C4-2B (cell line): Measurements from ENCODE around the gene FUBP3.

Experiments used
- H3K27ac ChIP-seq: fragments of 450-650 bp; 2 replicates; pipeline ENCODE4 v1.5.1; 2017
- ZFX ChIP-seq: fragments of 450-650 bp; IDR thresholded peaks from 2 replicates; pipeline ENCODE4 v1.6.1; 2017
- TF ChIP-seq, protein P1 (sequence below): fragments of 450-650 bp; conservative IDR thresholded peaks from 2 replicates; pipeline ENCODE4 v1.5.1; 2017; ENCODE audit warnings: mild to moderate bottlenecking

The FUBP3 gene

DNA sequence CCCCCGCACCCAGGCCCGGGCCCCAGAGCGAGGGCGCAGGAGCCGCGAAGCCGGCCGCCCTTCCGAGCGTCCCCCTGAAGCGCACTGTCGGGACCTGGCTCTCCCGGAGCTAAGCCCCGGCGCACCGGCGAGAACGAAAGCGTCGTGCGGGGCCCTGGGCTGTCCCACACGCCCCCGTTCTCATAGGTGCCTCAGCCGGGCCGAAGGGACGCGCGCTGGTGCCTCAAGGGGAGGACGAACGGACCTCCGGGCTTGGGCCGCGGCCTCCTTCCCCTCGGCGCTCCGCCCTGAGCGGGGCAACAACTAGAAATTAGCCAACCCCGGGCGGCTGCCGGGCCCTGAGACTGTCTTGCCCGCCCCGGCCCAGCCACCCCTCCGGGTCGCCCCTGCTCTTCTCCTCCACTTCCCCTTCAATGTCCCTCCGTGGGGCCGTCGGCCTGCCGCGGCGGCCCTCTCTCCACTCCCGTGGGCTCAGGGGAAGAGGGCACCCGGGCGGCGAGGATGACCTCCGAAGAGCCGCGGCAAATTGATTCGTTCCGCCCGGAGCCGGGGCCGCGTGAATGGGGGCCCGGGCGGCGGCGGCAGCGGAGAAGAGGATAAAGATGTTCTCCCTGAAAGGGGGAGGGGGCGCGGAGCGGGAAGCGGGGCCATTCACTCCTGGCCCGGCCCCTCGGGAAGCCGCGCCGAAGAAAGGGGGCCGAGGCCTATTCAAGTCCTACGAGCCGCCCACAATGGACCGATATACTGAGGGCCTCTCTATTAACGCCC is 81.5 kb downstream of the FUBP3 start:
- no peak overlapping the region for H3K27ac ChIP-seq
- TF ChIP-seq, protein P1, sequence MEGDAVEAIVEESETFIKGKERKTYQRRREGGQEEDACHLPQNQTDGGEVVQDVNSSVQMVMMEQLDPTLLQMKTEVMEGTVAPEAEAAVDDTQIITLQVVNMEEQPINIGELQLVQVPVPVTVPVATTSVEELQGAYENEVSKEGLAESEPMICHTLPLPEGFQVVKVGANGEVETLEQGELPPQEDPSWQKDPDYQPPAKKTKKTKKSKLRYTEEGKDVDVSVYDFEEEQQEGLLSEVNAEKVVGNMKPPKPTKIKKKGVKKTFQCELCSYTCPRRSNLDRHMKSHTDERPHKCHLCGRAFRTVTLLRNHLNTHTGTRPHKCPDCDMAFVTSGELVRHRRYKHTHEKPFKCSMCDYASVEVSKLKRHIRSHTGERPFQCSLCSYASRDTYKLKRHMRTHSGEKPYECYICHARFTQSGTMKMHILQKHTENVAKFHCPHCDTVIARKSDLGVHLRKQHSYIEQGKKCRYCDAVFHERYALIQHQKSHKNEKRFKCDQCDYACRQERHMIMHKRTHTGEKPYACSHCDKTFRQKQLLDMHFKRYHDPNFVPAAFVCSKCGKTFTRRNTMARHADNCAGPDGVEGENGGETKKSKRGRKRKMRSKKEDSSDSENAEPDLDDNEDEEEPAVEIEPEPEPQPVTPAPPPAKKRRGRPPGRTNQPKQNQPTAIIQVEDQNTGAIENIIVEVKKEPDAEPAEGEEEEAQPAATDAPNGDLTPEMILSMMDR = no peak
- TF ChIP-seq ZFX = no peak

DNA sequence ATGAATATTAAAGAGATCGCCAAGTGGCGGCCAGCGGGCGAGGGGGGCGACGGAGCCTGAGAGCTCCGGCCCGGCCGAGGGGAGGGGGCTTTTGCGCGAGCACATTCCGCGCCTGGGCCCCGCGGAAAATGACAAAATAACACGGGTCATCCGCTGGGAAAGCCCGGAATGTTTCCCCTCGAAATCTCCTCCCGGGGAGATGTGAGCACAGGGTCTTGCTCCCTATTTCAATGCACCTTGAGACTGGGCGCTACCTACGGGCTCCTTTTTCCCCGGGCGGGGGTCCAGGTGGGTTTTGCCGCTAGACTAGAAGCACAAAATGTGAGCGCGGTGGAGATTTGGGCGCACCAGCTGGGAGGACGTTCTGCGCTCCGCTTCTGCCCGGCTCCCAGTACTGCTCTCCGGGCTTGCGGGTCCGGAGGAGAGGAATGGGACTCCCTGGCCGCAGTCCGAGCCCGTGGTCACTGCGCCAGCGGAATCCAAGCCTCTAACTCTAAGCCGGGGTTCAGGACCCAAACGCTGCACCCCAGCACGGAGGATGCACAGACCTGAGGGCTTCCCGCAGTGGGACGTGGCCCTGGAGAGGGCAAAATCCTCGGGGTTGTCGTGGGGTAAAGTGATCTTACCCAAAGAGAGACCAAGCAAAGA is 82.2 kb downstream of the FUBP3 start:
- H3K27ac ChIP-seq = no peak overlapping the region
- no peak for TF ChIP-seq ZFX
- TF ChIP-seq, protein P1 = no peak

DNA sequence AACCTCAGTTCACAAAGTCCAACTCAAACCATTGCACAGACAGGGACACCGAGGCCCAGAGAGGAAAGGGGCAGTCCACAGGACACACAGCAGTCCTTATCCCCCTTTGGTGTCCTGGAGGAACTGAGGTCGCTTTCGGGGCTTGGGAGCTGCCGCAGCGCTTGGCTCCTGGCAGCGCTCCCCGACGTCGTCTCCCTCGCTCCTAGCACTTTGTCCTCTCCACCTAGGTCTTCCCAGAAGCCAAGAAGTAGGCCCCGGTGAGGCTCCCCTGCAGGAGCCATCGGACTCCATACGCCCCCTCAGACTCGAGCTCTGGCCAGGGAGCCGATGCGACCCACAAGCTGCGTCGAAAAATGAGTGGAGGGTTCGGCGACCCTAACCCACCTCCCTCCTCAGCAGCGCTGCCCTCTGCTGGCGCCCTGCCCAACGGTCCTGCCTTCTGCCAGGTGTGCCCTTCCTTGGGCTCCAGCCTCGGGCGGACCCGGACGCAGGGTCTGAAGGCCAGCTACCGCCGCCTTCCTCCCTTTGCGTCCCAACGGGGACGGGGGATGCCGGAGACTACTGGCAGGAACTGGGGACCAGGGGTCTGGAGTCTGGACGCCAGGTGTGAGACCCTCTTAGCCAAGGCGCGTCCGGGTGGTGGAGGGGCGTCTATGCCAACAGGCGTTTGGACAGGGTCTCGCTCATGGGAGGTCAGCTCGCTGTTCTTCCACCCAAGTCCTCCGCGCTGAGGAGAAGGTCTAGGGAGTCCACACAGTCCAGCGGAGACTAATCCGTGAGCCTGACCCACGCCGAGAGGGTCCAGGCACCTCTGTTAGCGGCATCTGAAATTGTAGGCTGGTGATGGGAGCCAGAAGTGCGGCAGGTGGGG is 83.0 kb downstream of the FUBP3 start:
- no peak overlapping the region for H3K27ac ChIP-seq
- TF ChIP-seq, protein P1 = no peak
- TF ChIP-seq ZFX = no peak

DNA sequence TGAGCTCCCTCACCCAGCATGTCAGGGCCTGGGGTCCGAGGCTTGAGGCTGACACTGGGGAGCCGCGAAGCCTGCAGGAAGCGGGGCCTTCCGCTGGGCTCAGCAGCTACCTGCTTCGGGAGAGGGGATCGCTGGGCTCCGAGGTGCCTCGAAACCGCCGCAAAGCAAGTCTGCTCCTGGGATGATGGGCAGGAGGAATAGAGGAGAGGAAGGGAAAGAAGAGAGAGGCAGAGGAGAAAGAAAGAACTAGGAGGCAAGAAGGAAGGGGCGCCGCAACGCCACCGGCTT is 83.5 kb downstream of the FUBP3 start:
- no peak overlapping the region for H3K27ac ChIP-seq
- TF ChIP-seq ZFX = no peak
- TF ChIP-seq, protein P1 = no peak

DNA sequence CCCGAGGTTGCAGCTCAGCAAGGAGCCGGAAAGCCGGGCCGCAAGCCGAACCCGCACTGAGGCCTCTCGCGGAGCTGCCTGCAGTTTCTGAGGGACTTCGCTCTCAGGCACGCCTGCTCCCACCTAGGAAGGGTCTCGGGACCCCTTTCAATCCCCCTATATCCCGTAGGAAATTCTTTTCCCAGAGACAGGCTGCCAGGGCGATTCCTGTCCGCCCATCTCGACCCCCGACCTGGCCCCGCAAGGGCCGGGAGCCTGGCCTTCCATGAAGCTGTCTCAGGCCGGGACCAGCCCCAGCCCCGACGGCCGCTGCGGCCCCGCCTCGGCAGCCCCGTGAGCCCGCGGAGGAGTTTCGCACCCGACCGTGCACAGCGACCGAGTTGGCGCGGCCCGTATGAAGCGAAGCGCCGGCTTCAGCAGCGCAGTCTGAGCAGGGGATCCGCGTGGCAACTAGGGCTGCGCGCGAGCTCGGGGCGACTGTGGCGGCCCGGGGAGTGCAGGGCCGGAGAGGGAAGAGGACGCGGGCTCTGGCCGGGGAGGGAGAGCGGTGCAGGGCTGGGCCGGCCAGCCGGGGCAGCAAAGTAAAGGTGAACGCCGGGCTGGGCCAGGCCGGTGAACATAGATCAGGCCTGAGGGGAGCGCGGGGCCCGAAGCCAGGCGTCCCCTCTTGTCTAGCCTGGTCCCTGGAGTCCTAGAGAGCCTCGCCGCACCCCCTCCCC is 84.0 kb downstream of the FUBP3 start:
- TF ChIP-seq, protein P1 = no peak
- TF ChIP-seq ZFX = no peak
- H3K27ac ChIP-seq = no peak overlapping the region

GRCh38 chr9:130663977-130664250 is 84.5 kb downstream of the FUBP3 start:
- no peak for TF ChIP-seq ZFX
- TF ChIP-seq, protein P1 = no peak
- no peak overlapping the region for H3K27ac ChIP-seq
